Colonic mucosa (tissue), 4 donors: ENCODE results near the gene CCDC82. TPM values are rescaled to one million over a fixed set of nuclear protein-coding genes. Genes with fewer than 3 reads are reported as not detected.

Experiments
- DNase-seq: peaks from one replicate; pipeline ENCODE4 v3.0.0-alpha.2; 2020
- H3K27ac ChIP-seq: fragments of 200-600 bp; one replicate; pipeline ENCODE4 v1.8.0; 2021
- H3K27me3 ChIP-seq: fragments of 200-600 bp; one replicate; pipeline ENCODE4 v1.8.0; 2021
- H3K36me3 ChIP-seq: fragments of 200-600 bp; one replicate; pipeline ENCODE4 v1.8.0; 2021
- H3K4me1 ChIP-seq: fragments of 200-600 bp; one replicate; pipeline ENCODE4 v1.8.0; 2021; ENCODE audit warnings: mild to moderate bottlenecking
- H3K4me3 ChIP-seq: fragments of 200-600 bp; one replicate; pipeline ENCODE4 v1.8.0; 2021
- H3K9ac ChIP-seq, 2 donors: one replicate each; pipeline ENCODE4 v1.7.0; 2013; ENCODE audit warnings: control low read depth in 2 of 2, low read depth in 2 of 2, low read length in 2 of 2
- H3K9me3 ChIP-seq: fragments of 200-600 bp; one replicate; pipeline ENCODE4 v1.8.0; 2021
- CTCF ChIP-seq: fragments of 200-600 bp; IDR thresholded peaks from one replicate; pipeline ENCODE4 v1.8.0; 2022; ENCODE audit warnings: antibody characterized with exemption, mild to moderate bottlenecking
- intact Hi-C: fragments of 100-400 bp; cut with DNase I; formaldehyde crosslinking; loops from one replicate; pipeline ENCODE4 v1.14.1; 2022
- total RNA-seq, 2 donors: library from RNA; stranded (reverse); fragmentation: NEBNext Ultra II Directional in 1 of 2; extraction: Animal tissue kit (Norgen Biotek cat#: 25700) in 1 of 2; gene quantifications; one replicate each; pipeline ENCODE4 v1.2.1, GENCODE V29; 2021
- donor health status: healthy.
- donor health status: DM: no; HTN: no; CAD: no.
- donor health status: DM: no; HTN: no; CAD: no.

CCDC82 gene
- total RNA-seq, 2 donors from 2014 or later, result 11.6 to 20.4 TPM

DNA sequence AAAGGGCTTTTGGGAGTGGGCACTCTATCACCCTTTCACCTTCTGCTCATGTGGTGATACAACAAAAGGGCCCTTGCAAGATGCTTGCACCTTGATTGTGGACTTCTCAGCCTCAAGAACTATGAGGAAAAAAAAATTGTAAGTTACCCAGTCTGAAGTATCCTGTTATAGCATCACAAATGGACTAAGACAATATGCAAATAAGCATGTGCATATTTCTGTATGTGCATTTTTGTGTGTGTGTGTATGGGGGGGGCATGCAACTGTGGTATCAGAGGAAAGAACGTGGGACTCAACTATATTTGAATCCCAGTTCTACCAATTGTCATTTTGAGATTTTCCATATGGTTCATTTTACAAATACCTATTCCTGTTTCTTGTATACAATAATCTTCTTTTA lies 11.0 kb upstream of the CCDC82 start:
- no peaks in the 10 kb centered on the region for H3K9me3 ChIP-seq
- no peak for DNase-seq
- TF ChIP-seq CTCF, result no peak
- H3K36me3 ChIP-seq, result no peaks in the 10 kb centered on the region
- H3K4me1 ChIP-seq, result no peaks in the 10 kb centered on the region
- no peak overlapping the region for H3K9ac ChIP-seq
- no peak overlapping the region for H3K4me3 ChIP-seq
- H3K27ac ChIP-seq, result no peak overlapping the region
- H3K27me3 ChIP-seq, result no peaks in the 10 kb centered on the region
- intact Hi-C loops, result no loop called here

DNA sequence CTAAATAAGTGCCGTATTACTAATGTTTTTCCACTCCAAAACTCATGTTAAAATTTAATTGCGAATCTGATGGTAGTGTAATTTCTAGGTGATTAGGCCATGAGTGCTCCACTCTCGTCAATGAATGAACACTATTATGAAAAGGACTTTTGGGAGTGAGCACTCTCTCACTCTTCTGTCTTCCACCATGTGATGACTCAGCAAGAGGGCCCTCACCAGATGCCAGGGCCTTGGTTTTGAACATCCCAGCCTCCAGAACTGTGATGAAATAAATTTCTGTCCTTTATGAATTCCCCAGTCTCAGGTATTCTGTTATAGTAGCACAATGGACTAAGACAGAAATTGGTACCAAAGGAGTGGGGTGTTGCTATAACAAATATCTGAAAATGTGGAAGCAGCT lies 8.2 kb upstream of the CCDC82 start:
- DNase-seq, result no peak
- Histone ChIP-seq H3K9me3 (no peaks in the 10 kb centered on the region), H3K27ac (no peak overlapping the region), H3K36me3 (no peaks in the 10 kb centered on the region), H3K4me1 (no peaks in the 10 kb centered on the region), H3K4me3 (no peak overlapping the region), H3K27me3 (no peaks in the 10 kb centered on the region), H3K9ac (no peak overlapping the region)
- intact Hi-C loops, result loop anchor here (10.0 kb wide), 1 partner anchor 553 kb away; no protein-coding TSS in a partner anchor
- no peak for TF ChIP-seq CTCF

- intact Hi-C loops, result loop anchor here (10.0 kb wide), 1 partner anchor 552 kb away; no protein-coding TSS in a partner anchor
- Histone ChIP-seq H3K27me3 (no peaks in the 10 kb centered on the region), H3K4me3 (no peak overlapping the region), H3K27ac (no peak overlapping the region), H3K9ac (no peak overlapping the region), H3K9me3 (no peaks in the 10 kb centered on the region), H3K36me3 (no peaks in the 10 kb centered on the region), H3K4me1 (no peaks in the 10 kb centered on the region)
- TF ChIP-seq CTCF, result no peak
- no peak for DNase-seq
Observed at GRCh38 chr11:96396637-96397036, 6.9 kb upstream of the CCDC82 start.

- Histone ChIP-seq H3K9me3 (no peaks in the 10 kb centered on the region), H3K9ac (no peak overlapping the region), H3K27ac (no peak overlapping the region), H3K4me1 (no peaks in the 10 kb centered on the region), H3K27me3 (no peaks in the 10 kb centered on the region), H3K4me3 (no peak overlapping the region), H3K36me3 (no peaks in the 10 kb centered on the region)
- no peak for TF ChIP-seq CTCF
- intact Hi-C loops, result loop anchor here (10.0 kb wide), 1 partner anchor 550 kb away; no protein-coding TSS in a partner anchor
- no peak for DNase-seq
Observed at GRCh38 chr11:96394773-96395172, 5.1 kb upstream of the CCDC82 start.

- Histone ChIP-seq H3K9me3 (no peaks in the 10 kb centered on the region), H3K27ac (no peak overlapping the region), H3K4me1 (no peaks in the 10 kb centered on the region), H3K36me3 (no peaks in the 10 kb centered on the region), H3K4me3 (no peak overlapping the region), H3K9ac (no peak overlapping the region), H3K27me3 (no peaks in the 10 kb centered on the region)
- intact Hi-C loops, result loop anchor here (10.0 kb wide), 1 partner anchor 549 kb away; no protein-coding TSS in a partner anchor
- DNase-seq, result no peak
- TF ChIP-seq CTCF, result peak; percentile 68
Observed at GRCh38 chr11:96393753-96394348, 4.1 kb upstream of the CCDC82 start.
